Heart left ventricle (tissue), 16 donors: ENCODE data around the gene FUT2. TPM values are rescaled to one million over a fixed set of nuclear protein-coding genes. Genes with fewer than 3 reads are reported as not detected.

Experiments used
- ATAC-seq, 4 donors: fragments of 200-7000 bp; cut with Tn5 transposase; one replicate each; pipeline ENCODE4 v1.9.1; 2020 to 2022; ENCODE audit warnings: moderate library complexity in 4 of 4, mild to moderate bottlenecking in 3 of 4, moderate number of reproducible peaks in 1 of 4
- DNase-seq, 5 donors: peaks; one replicate each; pipeline ENCODE4 v3.0.0-alpha.2; 2020
- H3K27ac ChIP-seq, 12 donors: fragments of 200-600 bp; sonication (generic) in 4 of 12; one replicate each; pipeline versions ENCODE4 v1.5.0 to v1.8.0; 2016 to 2022; ENCODE audit warnings: mild to moderate bottlenecking in 2 of 12
- H3K27me3 ChIP-seq, 9 donors: fragments of 200-600 bp; sonication (generic) in 2 of 9; one replicate each; pipeline versions ENCODE4 v1.5.1 to v1.8.0; 2016 to 2022; ENCODE audit warnings: mild to moderate bottlenecking in 3 of 9
- H3K36me3 ChIP-seq, 9 donors: fragments of 200-600 bp; sonication (generic) in 2 of 9; one replicate each; pipeline versions ENCODE4 v1.5.0 to v1.8.0; 2018 to 2022; ENCODE audit warnings: mild to moderate bottlenecking in 2 of 9
- H3K4me1 ChIP-seq, 12 donors: fragments of 200-600 bp; sonication (generic) in 4 of 12; one replicate each; pipeline versions ENCODE4 v1.5.0 to v1.8.0; 2016 to 2022; ENCODE audit warnings: mild to moderate bottlenecking in 3 of 12
- H3K4me3 ChIP-seq, 12 donors: fragments of 200-600 bp; sonication (generic) in 4 of 12; one replicate each; pipeline versions ENCODE4 v1.5.0 to v1.8.0; 2017 to 2022; ENCODE audit warnings: mild to moderate bottlenecking in 9 of 12, moderate library complexity in 4 of 12
- H3K9me3 ChIP-seq, 12 donors: fragments of 200-600 bp; sonication (generic) in 4 of 12; one replicate each; pipeline versions ENCODE4 v1.5.0 to v1.8.0; 2016 to 2022; ENCODE audit warnings: mild to moderate bottlenecking in 1 of 12
- POLR2A ChIP-seq, 2 donors: fragments of 450-650 bp; IDR thresholded peaks; one replicate each; pipeline ENCODE4 v1.6.1; 2017; ENCODE audit warnings: antibody characterized with exemption in 2 of 2, mild to moderate bottlenecking in 2 of 2, moderate library complexity in 2 of 2
- WGBS, 4 donors: extraction: QIAGEN DNeasy Blood & Tissue Kit in 2 of 4; methylation state at CpG; one replicate each; pipeline versions ENCODE4 v1.1.5 to v1.1.7; 2013 to 2018; 5-methylcytosine and 5-hydroxymethylcytosine counted together
- intact Hi-C, 10 donors: fragments of 100-400 bp; cut with DNase I; formaldehyde crosslinking; loops; one replicate each; pipeline versions ENCODE4 v1.11.1 to v1.14.2; 2022
- polyA plus RNA-seq, 2 donors: library from polyadenylated mRNA; stranded (reverse); fragments of 200-250 nt; gene quantifications; one replicate each; pipeline ENCODE4 v1.2.3, GENCODE V29; 2013
- total RNA-seq, 9 donors: library from RNA; depleted of rRNA in 2 of 9; stranded (reverse); fragments of >200 nt in 2 of 9; fragmentation: NEBNext Ultra II Directional in 3 of 9; extraction: Animal tissue kit (Norgen Biotek cat#: 25700) in 3 of 9; gene quantifications; one replicate each; pipeline versions ENCODE4 v1.1.0 to v1.2.4, GENCODE V29; 2016 to 2023
- TF ChIP-seq, protein P1 (sequence below), 12 donors: fragments of 200-600 bp; sonication (generic) in 4 of 12; IDR thresholded peaks; one replicate each; pipeline versions ENCODE4 v1.5.0 to v1.8.0; 2018 to 2022; ENCODE audit warnings: antibody characterized with exemption in 12 of 12, mild to moderate bottlenecking in 5 of 12
- donor health status: ischemic (EF 13 %, LVEDD 7.1; RV severe dilation, severe dysfunction).
- donor health status: healthy with polysubstance abuse.
- donor health status: DM: no; HTN: yes; CAD: no.
- donor health status: DM: no; HTN: no; CAD: no.
- donor health status: ischemic (EF 25% LVEDD 6.9; RV normal size, moderate dysfunction).
- donor health status: ischemic (EF 25% LVEDD 5.7; RV mildly dilated, moderate dysfunction).
- donor health status: healthy.
- donor health status: DM: yes; HTN: yes; CAD: no.
- donor health status: ischemic (EF 35%, LVEDD 5.7; RV mildly dilated, moderate dysfunction).
- donor health status: nonischemic (EF 11% LVEDD 7.7; RV severe dilation, severe dysfunction).
- donor health status: DM: yes; HTN: yes; CAD: no.
- donor health status: PGD.
- donor health status: ischemic (EF 29% LVEDD 5.4; RV normal size, mild dysfunction).
- donor health status: nonischemic (EF 23%, LVEDD 6.1; RV moderate dilation, normal function).

The FUT2 gene
- total and polyA plus RNA-seq, 11 donors, result 0.14 to 0.19 TPM; not detected in 9

DNA sequence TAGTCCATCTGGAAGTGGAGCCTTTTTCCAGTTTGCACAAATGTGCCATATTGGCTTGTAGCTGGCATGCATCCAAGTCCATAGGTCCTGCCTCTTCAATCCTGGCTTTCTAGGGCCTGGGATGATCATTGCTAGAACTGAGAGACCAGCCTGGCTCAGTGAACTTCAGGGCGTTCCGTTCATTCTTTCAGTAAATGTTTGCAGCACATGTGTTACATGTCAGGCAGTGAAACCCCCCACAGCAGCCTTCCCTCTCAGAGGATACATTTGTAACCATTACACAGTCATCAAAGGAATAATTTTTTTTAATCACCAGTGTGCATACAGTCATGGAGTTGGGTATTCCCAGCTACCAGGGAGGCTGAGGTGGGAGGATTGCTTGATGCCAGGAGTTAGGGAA, 9.7 kb downstream of the FUT2 start:
- Histone ChIP-seq H3K27me3 (no peaks in the 10 kb centered on the region), H3K4me1 (no peaks in the 10 kb centered on the region), H3K36me3 (peaks cover 0 to 15% (median 0%) of the 10 kb centered on the region in 9 donors), H3K27ac (no peak overlapping the region), H3K9me3 (no peaks in the 10 kb centered on the region), H3K4me3 (no peak overlapping the region)
- intact Hi-C loops, result no loop called here
- 44 to 87% (median 70%) methylated on average over 2 of the region's 2 CpGs for WGBS, 4 donors
- DNase-seq (no peak), ATAC-seq (no peak)
- TF ChIP-seq POLR2A (IDR thresholded peaks at IDR 0.05), result no peak
- TF ChIP-seq, protein P1, sequence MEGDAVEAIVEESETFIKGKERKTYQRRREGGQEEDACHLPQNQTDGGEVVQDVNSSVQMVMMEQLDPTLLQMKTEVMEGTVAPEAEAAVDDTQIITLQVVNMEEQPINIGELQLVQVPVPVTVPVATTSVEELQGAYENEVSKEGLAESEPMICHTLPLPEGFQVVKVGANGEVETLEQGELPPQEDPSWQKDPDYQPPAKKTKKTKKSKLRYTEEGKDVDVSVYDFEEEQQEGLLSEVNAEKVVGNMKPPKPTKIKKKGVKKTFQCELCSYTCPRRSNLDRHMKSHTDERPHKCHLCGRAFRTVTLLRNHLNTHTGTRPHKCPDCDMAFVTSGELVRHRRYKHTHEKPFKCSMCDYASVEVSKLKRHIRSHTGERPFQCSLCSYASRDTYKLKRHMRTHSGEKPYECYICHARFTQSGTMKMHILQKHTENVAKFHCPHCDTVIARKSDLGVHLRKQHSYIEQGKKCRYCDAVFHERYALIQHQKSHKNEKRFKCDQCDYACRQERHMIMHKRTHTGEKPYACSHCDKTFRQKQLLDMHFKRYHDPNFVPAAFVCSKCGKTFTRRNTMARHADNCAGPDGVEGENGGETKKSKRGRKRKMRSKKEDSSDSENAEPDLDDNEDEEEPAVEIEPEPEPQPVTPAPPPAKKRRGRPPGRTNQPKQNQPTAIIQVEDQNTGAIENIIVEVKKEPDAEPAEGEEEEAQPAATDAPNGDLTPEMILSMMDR (IDR thresholded peaks at IDR 0.05), result no peak

- WGBS, 4 donors, result 55 to 63% (median 59%) methylated on average over 11 of the region's 11 CpGs
Measured at GRCh38 chr19:48708471-48708870, 12.7 kb downstream of the FUT2 start.

DNA sequence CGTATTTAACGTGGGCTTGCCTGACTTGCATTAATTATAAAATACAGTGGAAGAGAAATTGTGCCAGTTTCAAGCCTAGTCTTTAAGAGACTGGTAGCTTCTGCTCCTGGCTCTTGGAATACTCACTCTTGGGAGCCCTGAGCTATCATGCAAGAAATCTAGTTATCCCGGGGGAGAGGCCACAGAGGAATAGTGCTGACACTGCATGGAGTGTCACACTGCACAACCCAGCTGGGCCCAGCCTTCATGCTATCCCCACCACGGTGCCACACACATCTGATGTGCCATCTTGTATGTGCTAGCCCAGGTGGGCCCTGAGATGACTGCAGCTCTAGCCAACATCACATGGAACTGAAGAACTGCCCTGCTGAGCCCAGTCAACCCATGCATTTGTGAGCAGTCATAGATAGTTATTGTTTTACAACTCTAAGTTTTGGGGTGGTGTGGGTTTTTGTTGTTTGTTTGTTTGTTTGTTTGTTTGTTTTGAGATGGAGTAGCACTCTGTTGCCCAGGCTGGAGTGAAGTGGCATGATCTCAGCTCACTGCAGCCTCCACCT, 15.4 kb downstream of the FUT2 start:
- no peak for DNase-seq
- TF ChIP-seq POLR2A (IDR thresholded peaks at IDR 0.05), result no peak
- TF ChIP-seq, protein P1 (IDR thresholded peaks at IDR 0.05), result no peak
- H3K9me3 ChIP-seq, result peaks cover 0 to 5% (median 0%) of the 10 kb centered on the region in 12 donors

More at GRCh38 chr19:48708471-48708870, 12.7 kb downstream of the FUT2 start:
- H3K4me1 ChIP-seq, result peaks cover 0 to 9% (median 6%) of the 10 kb centered on the region in 12 donors
- H3K4me3 ChIP-seq, result no peak overlapping the region
- H3K36me3 ChIP-seq, result peaks cover 0 to 4% (median 0%) of the 10 kb centered on the region in 9 donors
- intact Hi-C loops, result no loop called here
- peaks cover 0 to 5% (median 0%) of the 10 kb centered on the region in 12 donors for H3K9me3 ChIP-seq
- no peak for TF ChIP-seq POLR2A (IDR thresholded peaks at IDR 0.05)
- TF ChIP-seq, protein P1 (IDR thresholded peaks at IDR 0.05), result no peak
- no peaks in the 10 kb centered on the region for H3K27me3 ChIP-seq
- no peak for ATAC-seq
- DNase-seq, result no peak
- no peak overlapping the region for H3K27ac ChIP-seq

GRCh38 chr19:48713041-48713863, 17.5 kb downstream of the FUT2 start:
- H3K4me3 ChIP-seq, result peak overlapping the region; percentile 45 to 84 (median 68)
- intact Hi-C loops, result loop anchor here in 7 of 10 donors (5.0 to 10.0 kb wide), 2 partner anchors 36 to 68 kb away; partner anchors contain the start of gene CA11 (in 1 of the 7)
- no peaks in the 10 kb centered on the region for H3K27me3 ChIP-seq
- ATAC-seq (no peak), DNase-seq (peak in 2 of 5 donors; percentile 27 to 36)
- peaks cover 0 to 5% (median 0%) of the 10 kb centered on the region in 12 donors for H3K9me3 ChIP-seq
- H3K36me3 ChIP-seq, result no peaks in the 10 kb centered on the region
- TF ChIP-seq POLR2A (IDR thresholded peaks at IDR 0.05), result no peak
- TF ChIP-seq, protein P1 (IDR thresholded peaks at IDR 0.05), result peak in 1 of 12 donors; percentile 7
- WGBS, 4 donors, result 16 to 27% (median 21%) methylated on average over 21 to 25 of the region's 25 CpGs
- peaks cover 4 to 45% (median 30%) of the 10 kb centered on the region in 12 donors for H3K4me1 ChIP-seq
- peak overlapping the region in 11 of 12 donors; percentile 27 to 90 (median 71) for H3K27ac ChIP-seq

More for the DNA sequence above, 15.4 kb downstream of the FUT2 start:
- H3K4me3 ChIP-seq, result no peak overlapping the region
- no peak for ATAC-seq
- no peak overlapping the region for H3K27ac ChIP-seq
- no peaks in the 10 kb centered on the region for H3K27me3 ChIP-seq
- peaks cover 0 to 30% (median 16%) of the 10 kb centered on the region in 12 donors for H3K4me1 ChIP-seq
- peaks cover 0 to 4% (median 0%) of the 10 kb centered on the region in 9 donors for H3K36me3 ChIP-seq
- 76 to 93% (median 91%) methylated on average over 4 of the region's 4 CpGs for WGBS, 4 donors
- intact Hi-C loops, result loop anchor here in 7 of 10 donors (5.0 to 10.0 kb wide), 2 partner anchors 34 to 66 kb away; partner anchors contain the start of gene CA11 (in 1 of the 7)
